PFSK-1 (cell line): ENCODE data around the gene PPIH.

ENCODE experiments used
- POLR2AphosphoS5 ChIP-seq: IDR thresholded peaks from 2 replicates; pipeline ENCODE4 v1.6.1; 2012; ENCODE audit warnings: low read depth, mild to moderate bottlenecking, control low read depth, low read length, moderate library complexity
- TF ChIP-seq, protein P1 (sequence below), 2 experiments: IDR thresholded peaks; 2 replicates each; pipeline versions ENCODE4 v1.6.1 to v1.8.0; 2011 to 2012; ENCODE audit warnings: low read depth in 2 of 2, low read length in 2 of 2, control low read depth in 1 of 2, inconsistent platforms in 1 of 2, mild to moderate bottlenecking in 1 of 2, moderate library complexity in 1 of 2; ENCODE audit not compliant: insufficient read depth in 1 of 2

- TF ChIP-seq POLR2AphosphoS5 = no peak
- TF ChIP-seq, protein P1, sequence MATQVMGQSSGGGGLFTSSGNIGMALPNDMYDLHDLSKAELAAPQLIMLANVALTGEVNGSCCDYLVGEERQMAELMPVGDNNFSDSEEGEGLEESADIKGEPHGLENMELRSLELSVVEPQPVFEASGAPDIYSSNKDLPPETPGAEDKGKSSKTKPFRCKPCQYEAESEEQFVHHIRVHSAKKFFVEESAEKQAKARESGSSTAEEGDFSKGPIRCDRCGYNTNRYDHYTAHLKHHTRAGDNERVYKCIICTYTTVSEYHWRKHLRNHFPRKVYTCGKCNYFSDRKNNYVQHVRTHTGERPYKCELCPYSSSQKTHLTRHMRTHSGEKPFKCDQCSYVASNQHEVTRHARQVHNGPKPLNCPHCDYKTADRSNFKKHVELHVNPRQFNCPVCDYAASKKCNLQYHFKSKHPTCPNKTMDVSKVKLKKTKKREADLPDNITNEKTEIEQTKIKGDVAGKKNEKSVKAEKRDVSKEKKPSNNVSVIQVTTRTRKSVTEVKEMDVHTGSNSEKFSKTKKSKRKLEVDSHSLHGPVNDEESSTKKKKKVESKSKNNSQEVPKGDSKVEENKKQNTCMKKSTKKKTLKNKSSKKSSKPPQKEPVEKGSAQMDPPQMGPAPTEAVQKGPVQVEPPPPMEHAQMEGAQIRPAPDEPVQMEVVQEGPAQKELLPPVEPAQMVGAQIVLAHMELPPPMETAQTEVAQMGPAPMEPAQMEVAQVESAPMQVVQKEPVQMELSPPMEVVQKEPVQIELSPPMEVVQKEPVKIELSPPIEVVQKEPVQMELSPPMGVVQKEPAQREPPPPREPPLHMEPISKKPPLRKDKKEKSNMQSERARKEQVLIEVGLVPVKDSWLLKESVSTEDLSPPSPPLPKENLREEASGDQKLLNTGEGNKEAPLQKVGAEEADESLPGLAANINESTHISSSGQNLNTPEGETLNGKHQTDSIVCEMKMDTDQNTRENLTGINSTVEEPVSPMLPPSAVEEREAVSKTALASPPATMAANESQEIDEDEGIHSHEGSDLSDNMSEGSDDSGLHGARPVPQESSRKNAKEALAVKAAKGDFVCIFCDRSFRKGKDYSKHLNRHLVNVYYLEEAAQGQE (IDR thresholded peaks at IDR 0.05; ENCODE audit: insufficient read depth in 1 of 2, low read depth in 2 of 2, low read length in 2 of 2) = no peak
Observed at GRCh38 chr1:42689912-42690311, 31.7 kb downstream of the PPIH start.
